ENCODE results near the gene ANKRD45.

GRCh38 chr1:173560285-173560880 lies 109.3 kb downstream of the ANKRD45 start:
- TF ChIP-seq EZH2 (IDR thresholded peaks at IDR 0.05; ENCODE audit: insufficient read depth, poor library complexity, severe bottlenecking) (no peak), EZH2phosphoT487 (IDR thresholded peaks at IDR 0.05; ENCODE audit: insufficient read depth, low read depth) (no peak)

All from GM23248 (cell line).